Uterus (tissue), 2 donors: ENCODE results near the gene RBM38.

Experiments used
- POLR2A ChIP-seq, 2 donors: fragments of 450-650 bp; IDR thresholded peaks; one replicate each; pipeline ENCODE4 v1.6.1; 2016; ENCODE audit warnings: antibody characterized with exemption in 2 of 2, mild to moderate bottlenecking in 1 of 2, moderate library complexity in 1 of 2
- TF ChIP-seq, protein P1 (sequence below), 4 experiments: fragments of 200-600 bp in 2 of 4; fragments of 450-650 bp in 2 of 4; sonication (generic) in 2 of 4; IDR thresholded peaks; one replicate each; pipeline ENCODE4 v1.5.1; 2016 to 2019; ENCODE audit warnings: antibody characterized with exemption in 4 of 4, mild to moderate bottlenecking in 2 of 4, moderate library complexity in 1 of 4

DNA sequence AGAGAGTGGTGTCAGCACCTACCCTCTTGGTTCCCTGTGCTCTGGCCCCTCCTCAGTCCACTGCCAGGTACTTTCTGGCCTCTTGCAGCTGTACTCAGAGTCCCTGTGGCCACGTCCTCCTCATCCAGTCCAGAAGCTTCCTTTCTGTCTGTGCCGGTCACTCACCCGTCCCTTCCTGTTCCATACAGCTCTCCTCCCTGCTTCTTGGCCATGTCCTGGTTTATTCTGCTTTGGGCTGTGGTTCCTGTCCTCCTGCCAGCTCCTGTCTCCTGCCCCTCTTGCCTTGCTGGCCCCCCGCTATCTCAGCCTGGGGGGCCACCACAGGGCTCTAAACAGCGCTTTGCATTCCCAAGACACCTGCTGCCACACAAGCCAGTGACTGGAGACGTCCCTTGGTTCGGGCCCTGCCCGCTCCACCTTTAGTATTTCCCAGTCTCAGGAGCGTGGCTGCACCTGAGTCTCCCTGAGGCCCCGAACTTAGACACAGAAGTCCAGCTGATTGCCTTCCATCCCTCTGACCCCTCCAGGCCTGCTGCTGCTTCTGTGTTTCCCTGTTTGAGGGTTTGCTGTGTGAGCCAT, 15.5 kb upstream of the RBM38 start:
- TF ChIP-seq POLR2A (IDR thresholded peaks at IDR 0.05) = no peak
- TF ChIP-seq, protein P1, sequence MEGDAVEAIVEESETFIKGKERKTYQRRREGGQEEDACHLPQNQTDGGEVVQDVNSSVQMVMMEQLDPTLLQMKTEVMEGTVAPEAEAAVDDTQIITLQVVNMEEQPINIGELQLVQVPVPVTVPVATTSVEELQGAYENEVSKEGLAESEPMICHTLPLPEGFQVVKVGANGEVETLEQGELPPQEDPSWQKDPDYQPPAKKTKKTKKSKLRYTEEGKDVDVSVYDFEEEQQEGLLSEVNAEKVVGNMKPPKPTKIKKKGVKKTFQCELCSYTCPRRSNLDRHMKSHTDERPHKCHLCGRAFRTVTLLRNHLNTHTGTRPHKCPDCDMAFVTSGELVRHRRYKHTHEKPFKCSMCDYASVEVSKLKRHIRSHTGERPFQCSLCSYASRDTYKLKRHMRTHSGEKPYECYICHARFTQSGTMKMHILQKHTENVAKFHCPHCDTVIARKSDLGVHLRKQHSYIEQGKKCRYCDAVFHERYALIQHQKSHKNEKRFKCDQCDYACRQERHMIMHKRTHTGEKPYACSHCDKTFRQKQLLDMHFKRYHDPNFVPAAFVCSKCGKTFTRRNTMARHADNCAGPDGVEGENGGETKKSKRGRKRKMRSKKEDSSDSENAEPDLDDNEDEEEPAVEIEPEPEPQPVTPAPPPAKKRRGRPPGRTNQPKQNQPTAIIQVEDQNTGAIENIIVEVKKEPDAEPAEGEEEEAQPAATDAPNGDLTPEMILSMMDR (IDR thresholded peaks at IDR 0.05) = no peak
